PC-3 (cell line): ENCODE data around the gene NAPG.
"Not testable (repeated sequence)": the region's sequence is repeated elsewhere in the genome, so short reads cannot be mapped to it uniquely, and the experiment has no call there.

ENCODE experiments used
- EZH2 ChIP-seq: fragments of 300-600 bp; sonication (generic); IDR thresholded peaks from one replicate; pipeline ENCODE4 v1.6.1; 2017; ENCODE audit warnings: antibody characterized with exemption, mild to moderate bottlenecking, low read length; ENCODE audit not compliant: unreplicated experiment
- TF ChIP-seq, protein P1 (sequence below): fragments of 300-600 bp; sonication (generic); conservative IDR thresholded peaks from 2 replicates; pipeline ENCODE4 v1.5.1; 2017; ENCODE audit warnings: antibody characterized with exemption, low read depth, mild to moderate bottlenecking, low read length

DNA sequence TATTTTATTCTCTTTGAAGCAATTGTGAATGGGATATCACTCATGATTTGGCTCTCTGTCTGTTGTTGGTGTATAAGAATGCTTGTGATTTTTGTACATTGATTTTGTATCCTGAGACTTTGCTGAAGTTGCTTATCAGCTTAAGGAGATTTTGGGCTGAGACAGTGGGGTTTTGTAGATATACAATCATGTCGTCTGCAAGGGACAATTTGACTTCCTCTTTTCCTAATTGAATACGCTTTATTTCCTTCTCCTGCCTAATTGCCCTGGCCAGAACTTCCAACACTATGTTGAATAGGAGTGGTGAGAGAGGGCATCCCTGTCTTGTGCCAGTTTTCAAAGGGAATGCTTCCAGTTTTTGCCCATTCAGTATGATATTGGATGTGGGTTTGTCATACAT lies 48.6 kb downstream of the NAPG start:
- TF ChIP-seq, protein P1, sequence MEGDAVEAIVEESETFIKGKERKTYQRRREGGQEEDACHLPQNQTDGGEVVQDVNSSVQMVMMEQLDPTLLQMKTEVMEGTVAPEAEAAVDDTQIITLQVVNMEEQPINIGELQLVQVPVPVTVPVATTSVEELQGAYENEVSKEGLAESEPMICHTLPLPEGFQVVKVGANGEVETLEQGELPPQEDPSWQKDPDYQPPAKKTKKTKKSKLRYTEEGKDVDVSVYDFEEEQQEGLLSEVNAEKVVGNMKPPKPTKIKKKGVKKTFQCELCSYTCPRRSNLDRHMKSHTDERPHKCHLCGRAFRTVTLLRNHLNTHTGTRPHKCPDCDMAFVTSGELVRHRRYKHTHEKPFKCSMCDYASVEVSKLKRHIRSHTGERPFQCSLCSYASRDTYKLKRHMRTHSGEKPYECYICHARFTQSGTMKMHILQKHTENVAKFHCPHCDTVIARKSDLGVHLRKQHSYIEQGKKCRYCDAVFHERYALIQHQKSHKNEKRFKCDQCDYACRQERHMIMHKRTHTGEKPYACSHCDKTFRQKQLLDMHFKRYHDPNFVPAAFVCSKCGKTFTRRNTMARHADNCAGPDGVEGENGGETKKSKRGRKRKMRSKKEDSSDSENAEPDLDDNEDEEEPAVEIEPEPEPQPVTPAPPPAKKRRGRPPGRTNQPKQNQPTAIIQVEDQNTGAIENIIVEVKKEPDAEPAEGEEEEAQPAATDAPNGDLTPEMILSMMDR = not testable (repeated sequence)
- TF ChIP-seq EZH2 = not testable (repeated sequence)
